ENCODE data around the gene WNT16. TPM values are rescaled to one million over a fixed set of nuclear protein-coding genes. Genes with fewer than 3 reads are reported as not detected.
"Not testable (repeated sequence)": the region's sequence is repeated elsewhere in the genome, so short reads cannot be mapped to it uniquely, and the experiment has no call there.

The WNT16 gene
- polyA plus RNA-seq, 6 donors from 2014 or later, result 1.00 to 4.3 (median 2.9) TPM

DNA sequence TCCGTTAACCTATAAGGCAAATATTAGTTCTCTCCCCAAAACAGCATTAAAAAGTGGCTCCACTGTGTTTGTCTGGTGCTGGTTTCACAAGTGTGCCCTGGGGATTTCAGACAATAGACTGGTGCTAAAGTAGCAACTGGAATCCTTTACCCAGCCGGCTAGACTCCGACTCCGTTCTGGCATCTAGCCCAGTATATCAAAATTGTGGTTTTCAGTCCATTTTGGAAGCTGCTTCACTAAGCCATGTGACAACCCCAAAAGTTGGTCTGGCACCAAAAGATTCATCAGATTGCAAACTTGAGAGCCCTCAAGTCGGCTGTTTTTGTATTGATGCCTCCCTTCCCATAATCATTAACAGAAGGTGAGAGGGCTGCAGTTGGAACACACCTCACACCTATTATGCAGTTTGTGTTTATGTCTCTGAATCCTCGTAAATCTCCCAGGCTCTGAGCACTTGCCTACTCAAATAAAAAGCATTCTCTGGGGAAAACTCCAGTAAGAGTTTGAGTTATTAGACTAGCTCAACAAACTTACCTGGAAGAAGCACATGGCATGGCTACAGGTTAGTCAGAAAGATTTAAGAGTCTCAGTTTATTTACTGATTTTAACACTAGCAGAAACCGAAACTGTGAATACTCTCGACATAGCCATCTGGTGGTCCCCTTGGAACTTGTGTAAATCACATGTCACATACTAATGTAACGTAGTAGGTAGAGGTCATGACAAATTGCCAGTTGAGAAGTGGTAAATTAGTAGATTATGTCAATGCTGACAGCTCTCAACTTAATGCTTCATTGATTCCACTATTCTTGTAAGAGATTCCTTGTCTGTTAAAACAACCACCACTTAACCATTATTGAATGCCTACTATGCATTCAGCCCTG, 14.8 kb upstream of the WNT16 start:
- peaks cover 1 to 16% (median 11%) of the 10 kb centered on the region in 7 donors for H3K9me3 Mint-ChIP-seq
- no peaks in the 10 kb centered on the region for H3K27me3 Mint-ChIP-seq
- ATAC-seq (ENCODE audit: low read depth in 2 of 2) (peak; percentile 89 to 91), DNase-seq (peak; percentile 30)
- peaks cover 46 to 54% (median 48%) of the 10 kb centered on the region in 3 donors for H3K4me1 Mint-ChIP-seq
- peak overlapping the region; percentile 28 to 84 (median 81) for H3K27ac Mint-ChIP-seq
- H3K36me3 Mint-ChIP-seq, result peaks cover 38 to 45% of the 10 kb centered on the region in 2 donors
- peak overlapping the region in 7 of 8 donors; percentile 14 to 85 (median 51) for H3K4me3 Mint-ChIP-seq

DNA sequence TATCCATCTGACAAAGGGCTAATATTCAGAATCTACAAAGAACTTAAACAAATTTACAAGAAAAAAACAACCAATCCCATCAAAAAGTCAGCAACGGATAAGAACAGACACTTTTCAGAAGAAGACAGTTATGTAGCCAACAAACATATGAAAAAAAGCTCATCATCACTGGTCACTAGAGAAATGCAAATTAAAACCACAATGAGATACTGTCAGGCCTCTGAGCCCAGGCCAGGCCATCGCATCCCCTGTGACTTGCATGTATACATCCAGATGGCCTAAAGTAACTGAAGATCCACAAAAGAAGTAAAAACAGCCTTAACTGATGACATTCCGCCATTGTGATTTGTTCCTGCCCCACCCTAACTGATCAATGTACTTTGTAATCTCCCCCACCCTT, 13.6 kb upstream of the WNT16 start:
- H3K9me3 Mint-ChIP-seq, result peaks cover 1 to 11% (median 8%) of the 10 kb centered on the region in 7 donors
- not testable (repeated sequence) for DNase-seq; H3K27me3 Mint-ChIP-seq; ATAC-seq (ENCODE audit: low read depth in 2 of 2)
- H3K36me3 Mint-ChIP-seq, result peaks cover 34 to 35% of the 10 kb centered on the region in 2 donors
- H3K4me1 Mint-ChIP-seq, result peaks cover 44 to 58% (median 50%) of the 10 kb centered on the region in 3 donors
- peak overlapping the region in 2 of 8 donors; percentile 5 to 22 for H3K4me3 Mint-ChIP-seq
- peak overlapping the region in 5 of 6 donors; percentile 37 to 88 (median 54) for H3K27ac Mint-ChIP-seq

DNA sequence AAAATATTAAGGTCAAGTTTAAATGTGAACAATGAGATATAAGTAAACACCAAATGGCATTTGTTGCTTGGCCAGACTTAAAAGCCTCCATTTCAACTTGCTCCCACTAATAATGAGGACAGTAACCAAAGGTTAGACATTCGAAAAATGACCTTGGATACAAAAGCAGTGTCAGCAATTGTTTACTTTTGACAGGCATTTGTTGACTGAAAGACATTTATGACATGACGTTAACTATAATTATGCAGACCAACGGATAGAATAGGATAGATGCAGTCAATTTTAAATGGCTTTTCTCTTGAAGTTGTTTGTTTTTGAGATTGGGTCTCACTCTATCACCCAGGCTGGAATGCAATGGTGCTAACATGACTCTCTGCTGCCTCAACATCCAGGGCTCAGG, 6.3 kb upstream of the WNT16 start:
- ATAC-seq (ENCODE audit: low read depth in 2 of 2) (no peak), DNase-seq (no peak)
- no peaks in the 10 kb centered on the region for H3K9me3 Mint-ChIP-seq
- no peaks in the 10 kb centered on the region for H3K27me3 Mint-ChIP-seq
- H3K4me1 Mint-ChIP-seq, result peaks cover 19 to 36% (median 30%) of the 10 kb centered on the region in 3 donors
- H3K4me3 Mint-ChIP-seq, result no peak overlapping the region
- no peak overlapping the region for H3K27ac Mint-ChIP-seq
- H3K36me3 Mint-ChIP-seq, result peaks cover 25 to 29% of the 10 kb centered on the region in 2 donors

DNA sequence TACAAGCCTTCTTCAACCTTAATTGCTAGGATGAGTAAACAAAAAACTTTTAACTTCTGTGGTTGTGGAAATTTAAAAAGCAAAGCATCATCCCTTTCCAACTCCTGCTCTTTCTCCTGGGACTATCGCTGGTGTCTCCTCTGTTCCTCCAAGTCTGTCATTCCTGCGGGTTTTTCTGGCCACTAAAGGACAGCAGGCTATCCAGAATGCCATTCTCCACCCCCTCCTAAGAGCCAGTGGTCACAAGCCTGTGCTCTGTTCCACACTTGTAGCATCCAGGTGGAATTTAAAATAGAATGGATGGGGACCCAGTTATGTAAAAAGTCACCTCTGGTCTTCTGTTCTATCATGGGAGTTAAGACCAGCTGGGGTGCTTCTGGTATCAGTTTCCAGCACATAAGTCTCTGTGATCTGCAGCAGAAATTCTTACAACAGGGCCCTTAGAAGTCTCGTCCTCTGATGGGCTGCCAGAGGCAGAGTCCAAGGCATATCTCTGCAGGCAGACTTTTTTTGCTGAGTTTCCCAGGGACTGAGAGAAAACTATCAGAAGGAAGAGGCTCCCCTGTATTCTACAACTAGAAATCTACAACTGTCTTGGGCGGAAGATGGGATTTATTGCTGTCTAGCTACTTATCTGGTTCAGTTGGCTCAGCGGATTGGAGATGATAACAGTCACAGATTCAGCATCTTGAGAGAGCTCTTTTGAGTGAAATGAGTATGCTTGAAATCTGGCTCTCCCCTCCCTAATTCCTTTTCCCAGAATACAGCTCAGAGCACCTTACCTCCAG, 5.1 kb upstream of the WNT16 start:
- H3K27ac Mint-ChIP-seq, result peak overlapping the region in 1 of 6 donors; percentile 61
- H3K9me3 Mint-ChIP-seq, result no peaks in the 10 kb centered on the region
- no peaks in the 10 kb centered on the region for H3K27me3 Mint-ChIP-seq
- DNase-seq, result no peak
- ATAC-seq (ENCODE audit: low read depth in 2 of 2), result no peak
- peaks cover 30 to 43% (median 38%) of the 10 kb centered on the region in 3 donors for H3K4me1 Mint-ChIP-seq
- H3K36me3 Mint-ChIP-seq, result peaks cover 21 to 22% of the 10 kb centered on the region in 2 donors
- H3K4me3 Mint-ChIP-seq, result peak overlapping the region in 1 of 8 donors; percentile 24

DNA sequence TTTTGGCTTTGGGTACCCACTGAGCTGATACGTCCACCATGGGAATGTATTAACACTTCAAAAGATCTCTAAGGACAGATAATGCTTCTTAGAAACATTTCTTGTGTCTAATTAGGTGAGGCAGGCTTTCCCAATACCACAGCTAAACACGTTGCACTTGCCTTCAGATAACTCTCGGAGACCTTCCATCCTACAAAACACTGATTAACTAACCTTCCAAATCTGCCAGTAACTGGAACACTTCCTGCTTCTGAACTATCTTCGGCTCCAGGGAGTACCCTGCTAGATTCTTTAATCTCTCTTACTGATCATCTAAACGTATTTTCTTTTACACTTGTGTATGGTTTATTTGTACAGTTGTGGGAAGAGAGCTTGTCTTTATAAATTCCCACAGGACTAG, 1.1 kb upstream of the WNT16 start:
- peaks cover 35 to 44% (median 37%) of the 10 kb centered on the region in 3 donors for H3K4me1 Mint-ChIP-seq
- peak overlapping the region in 6 of 8 donors; percentile 19 to 99 (median 95) for H3K4me3 Mint-ChIP-seq
- ATAC-seq (ENCODE audit: low read depth in 2 of 2) (no peak), DNase-seq (no peak)
- peak overlapping the region in 2 of 6 donors; percentile 21 to 84 for H3K27ac Mint-ChIP-seq
- H3K9me3 Mint-ChIP-seq, result no peaks in the 10 kb centered on the region
- H3K36me3 Mint-ChIP-seq, result peaks cover 0 to 15% of the 10 kb centered on the region in 2 donors
- no peaks in the 10 kb centered on the region for H3K27me3 Mint-ChIP-seq

DNA sequence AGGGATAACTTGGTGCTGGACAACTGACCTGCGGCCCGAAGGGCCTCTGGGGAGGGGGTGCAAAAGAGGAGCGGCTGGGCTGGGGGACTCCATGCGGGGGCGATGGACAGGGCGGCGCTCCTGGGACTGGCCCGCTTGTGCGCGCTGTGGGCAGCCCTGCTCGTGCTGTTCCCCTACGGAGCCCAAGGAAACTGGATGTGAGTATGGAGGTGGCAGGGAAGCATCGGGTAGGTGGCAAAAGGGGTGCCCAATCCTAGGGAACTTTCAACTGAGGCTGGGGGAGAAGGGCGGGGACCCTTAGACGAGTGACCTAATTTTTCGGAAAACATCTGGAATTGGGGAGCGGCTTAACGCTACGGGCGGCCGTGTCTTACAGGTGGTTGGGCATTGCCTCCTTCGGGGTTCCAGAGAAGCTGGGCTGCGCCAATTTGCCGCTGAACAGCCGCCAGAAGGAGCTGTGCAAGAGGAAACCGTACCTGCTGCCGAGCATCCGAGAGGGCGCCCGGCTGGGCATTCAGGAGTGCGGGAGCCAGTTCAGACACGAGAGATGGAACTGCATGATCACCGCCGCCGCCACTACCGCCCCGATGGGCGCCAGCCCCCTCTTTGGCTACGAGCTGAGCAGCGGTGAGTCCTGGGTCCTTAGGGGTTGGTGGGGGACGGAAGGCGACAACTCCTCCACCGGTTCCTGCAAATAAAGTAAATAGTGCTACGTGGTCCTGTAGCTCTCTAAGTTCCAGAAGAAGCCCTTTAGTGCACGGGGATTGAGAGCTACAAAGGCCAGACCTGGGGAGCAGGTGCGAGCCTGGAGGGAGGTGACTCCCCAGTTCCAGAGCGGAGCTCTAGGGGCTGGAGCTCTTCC, 622 bp downstream of the WNT16 start:
- H3K36me3 Mint-ChIP-seq, result peaks cover 0 to 11% of the 10 kb centered on the region in 2 donors
- H3K9me3 Mint-ChIP-seq, result no peaks in the 10 kb centered on the region
- H3K27me3 Mint-ChIP-seq, result no peaks in the 10 kb centered on the region
- ATAC-seq (ENCODE audit: low read depth in 2 of 2), result peak; percentile 57 to 61
- peak; percentile 51 for DNase-seq
- peaks cover 35 to 44% (median 37%) of the 10 kb centered on the region in 3 donors for H3K4me1 Mint-ChIP-seq
- peak overlapping the region; percentile 95 to 99 (median 96) for H3K4me3 Mint-ChIP-seq
- peak overlapping the region in 5 of 6 donors; percentile 34 to 84 (median 60) for H3K27ac Mint-ChIP-seq

DNA sequence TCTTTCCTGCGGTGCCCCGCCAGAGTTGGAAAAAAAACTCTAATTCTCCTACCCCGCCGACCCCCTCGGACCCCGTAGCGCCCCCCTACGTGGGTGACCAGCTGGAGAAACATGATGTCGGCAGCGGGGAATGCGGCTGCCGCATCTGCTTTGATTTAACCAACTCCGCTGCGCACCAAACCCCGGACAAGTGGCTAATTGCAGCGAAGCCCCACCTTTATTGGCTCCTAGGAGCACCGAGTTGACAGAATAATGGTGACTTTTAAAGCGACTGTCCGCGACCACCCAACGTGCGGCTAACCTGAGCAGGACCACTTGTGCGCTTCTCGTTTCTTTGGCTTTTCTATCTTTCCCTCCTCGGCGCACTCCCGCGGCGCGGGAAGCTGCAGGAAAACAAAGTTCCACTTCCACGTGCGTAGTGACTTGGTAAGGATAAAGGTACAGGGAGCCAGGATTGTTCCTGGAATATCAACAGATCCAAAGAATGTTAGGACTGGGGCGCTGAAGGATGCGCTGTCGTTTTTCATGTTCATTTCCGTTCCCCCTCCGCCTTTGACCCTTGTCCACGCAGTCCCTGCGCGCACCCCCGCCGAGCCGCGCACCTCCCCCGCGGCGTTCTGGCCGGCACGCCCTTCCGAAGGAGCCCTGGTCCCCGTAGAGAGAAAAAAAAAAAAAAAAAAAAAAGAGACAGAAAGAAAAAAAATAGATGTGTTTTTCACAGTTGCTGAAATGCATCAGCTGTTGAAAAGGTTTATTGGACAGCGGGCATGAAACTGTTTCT, 1.4 kb downstream of the WNT16 start:
- Mint-ChIP-seq H3K36me3 (peaks cover 0 to 11% of the 10 kb centered on the region in 2 donors), H3K4me3 (peak overlapping the region; percentile 95 to 99 (median 96)), H3K27ac (peak overlapping the region in 5 of 6 donors; percentile 53 to 94 (median 88)), H3K4me1 (peaks cover 31 to 41% (median 37%) of the 10 kb centered on the region in 3 donors), H3K27me3 (no peaks in the 10 kb centered on the region), H3K9me3 (no peaks in the 10 kb centered on the region)
- peak; percentile 54 to 58 for ATAC-seq (ENCODE audit: low read depth in 2 of 2)
- peak; percentile 36 for DNase-seq

DNA sequence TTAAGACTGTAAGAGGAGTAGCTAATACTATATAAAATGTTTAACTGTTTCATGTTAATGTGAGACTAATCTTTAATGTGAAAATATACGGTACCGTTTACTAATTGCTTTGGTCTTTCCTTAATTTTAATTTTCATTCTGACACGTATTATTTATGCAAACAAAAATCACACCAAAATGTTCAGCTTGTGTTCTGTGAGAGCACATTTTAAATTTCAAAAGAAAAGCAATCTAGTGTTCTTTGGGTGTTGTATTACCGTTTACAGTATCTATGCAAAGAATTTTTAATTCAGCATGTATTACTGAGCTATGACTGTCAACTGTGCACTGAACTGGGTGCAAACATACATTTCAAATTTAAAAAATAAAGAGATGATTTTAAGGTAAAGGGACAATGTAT, 2.2 kb downstream of the WNT16 start:
- ATAC-seq (ENCODE audit: low read depth in 2 of 2) (no peak), DNase-seq (no peak)
- Mint-ChIP-seq H3K4me1 (peaks cover 30 to 38% (median 34%) of the 10 kb centered on the region in 3 donors), H3K36me3 (peaks cover 0 to 8% of the 10 kb centered on the region in 2 donors), H3K4me3 (peak overlapping the region; percentile 32 to 99 (median 96)), H3K27me3 (no peaks in the 10 kb centered on the region), H3K9me3 (no peaks in the 10 kb centered on the region), H3K27ac (no peak overlapping the region)

DNA sequence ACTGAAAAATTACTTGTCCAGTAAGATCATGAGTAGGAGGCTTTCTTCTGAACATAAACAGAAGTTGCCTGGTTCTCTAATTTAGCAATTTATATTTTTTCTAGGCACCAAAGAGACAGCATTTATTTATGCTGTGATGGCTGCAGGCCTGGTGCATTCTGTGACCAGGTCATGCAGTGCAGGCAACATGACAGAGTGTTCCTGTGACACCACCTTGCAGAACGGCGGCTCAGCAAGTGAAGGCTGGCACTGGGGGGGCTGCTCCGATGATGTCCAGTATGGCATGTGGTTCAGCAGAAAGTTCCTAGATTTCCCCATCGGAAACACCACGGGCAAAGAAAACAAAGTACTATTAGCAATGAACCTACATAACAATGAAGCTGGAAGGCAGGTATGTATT, 2.8 kb downstream of the WNT16 start:
- peak overlapping the region in 3 of 6 donors; percentile 7 to 30 (median 11) for H3K27ac Mint-ChIP-seq
- H3K9me3 Mint-ChIP-seq, result no peaks in the 10 kb centered on the region
- peak overlapping the region in 6 of 8 donors; percentile 32 to 99 (median 95) for H3K4me3 Mint-ChIP-seq
- peaks cover 30 to 34% (median 30%) of the 10 kb centered on the region in 3 donors for H3K4me1 Mint-ChIP-seq
- DNase-seq, result no peak
- no peaks in the 10 kb centered on the region for H3K27me3 Mint-ChIP-seq
- no peak for ATAC-seq (ENCODE audit: low read depth in 2 of 2)
- peaks cover 0 to 3% of the 10 kb centered on the region in 2 donors for H3K36me3 Mint-ChIP-seq

DNA sequence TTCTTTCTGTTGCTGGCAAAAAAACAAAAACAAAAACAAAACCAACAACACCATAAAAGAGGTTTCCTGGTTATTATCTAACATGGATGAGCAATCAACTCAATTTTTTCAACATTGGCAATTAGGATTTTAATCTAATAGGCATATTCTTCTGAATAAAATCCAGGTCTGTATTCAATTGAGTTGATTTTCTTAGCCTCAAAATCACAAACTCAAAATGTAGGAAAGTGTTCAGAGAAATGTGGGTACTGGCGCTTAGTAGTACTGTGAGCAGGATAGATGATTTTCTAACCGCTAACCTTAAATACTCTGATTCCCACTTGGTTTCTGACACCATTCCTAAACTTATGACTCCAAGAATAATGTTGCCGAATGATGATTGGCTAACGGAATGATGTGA, 5.6 kb downstream of the WNT16 start:
- peaks cover 7% of the 10 kb centered on the region in 2 donors for H3K36me3 Mint-ChIP-seq
- DNase-seq, result no peak
- no peak overlapping the region for H3K4me3 Mint-ChIP-seq
- no peaks in the 10 kb centered on the region for H3K9me3 Mint-ChIP-seq
- no peak for ATAC-seq (ENCODE audit: low read depth in 2 of 2)
- peaks cover 6 to 14% (median 12%) of the 10 kb centered on the region in 3 donors for H3K4me1 Mint-ChIP-seq
- no peaks in the 10 kb centered on the region for H3K27me3 Mint-ChIP-seq
- H3K27ac Mint-ChIP-seq, result no peak overlapping the region

DNA sequence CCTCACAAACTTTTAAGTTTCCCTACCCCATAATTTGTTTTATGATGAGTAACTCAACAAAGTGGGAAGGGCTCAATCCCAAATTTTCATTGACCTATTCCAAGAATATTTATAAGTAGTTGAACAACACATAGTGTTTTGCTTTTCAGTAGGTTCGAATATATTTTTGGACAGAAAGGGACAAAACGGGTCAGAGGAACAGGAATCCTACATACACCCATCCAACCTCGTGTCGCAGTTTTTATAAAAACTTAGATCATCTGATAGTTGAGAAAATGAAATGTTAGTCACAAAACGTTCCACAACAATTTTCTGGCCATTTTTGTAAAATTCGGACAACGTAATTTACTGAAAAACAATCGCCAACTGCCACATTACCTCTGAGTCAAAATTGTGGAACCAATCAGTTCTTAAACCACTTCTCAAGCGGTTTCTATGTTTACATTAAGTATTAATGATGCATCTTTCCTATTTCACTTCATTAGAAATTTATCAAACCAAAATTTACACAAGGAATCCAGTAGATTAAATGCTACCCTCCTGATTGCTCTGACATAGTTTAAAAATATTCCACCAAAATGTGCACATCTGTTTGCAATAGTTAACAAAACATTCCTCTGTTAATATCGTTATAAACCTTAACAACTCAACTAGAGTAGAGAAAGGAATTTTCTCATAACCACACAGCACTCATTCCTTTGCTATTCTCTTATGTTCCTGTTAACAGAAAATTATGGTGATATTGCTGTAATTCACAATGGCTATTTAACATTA, 6.3 kb downstream of the WNT16 start:
- no peak for ATAC-seq (ENCODE audit: low read depth in 2 of 2)
- no peak overlapping the region for H3K27ac Mint-ChIP-seq

More for the DNA sequence above, 6.3 kb downstream of the WNT16 start:
- H3K4me1 Mint-ChIP-seq, result peaks cover 5 to 11% (median 9%) of the 10 kb centered on the region in 3 donors
- H3K9me3 Mint-ChIP-seq, result no peaks in the 10 kb centered on the region
- no peaks in the 10 kb centered on the region for H3K27me3 Mint-ChIP-seq
- DNase-seq, result no peak
- no peak overlapping the region for H3K4me3 Mint-ChIP-seq
- H3K36me3 Mint-ChIP-seq, result peaks cover 7 to 8% of the 10 kb centered on the region in 2 donors
